K562 (cell line): ENCODE data around the gene PRTN3. TPM values are rescaled to one million over a fixed set of nuclear protein-coding genes. Genes with fewer than 3 reads are reported as not detected.

ENCODE experiments used
- ARID1B ChIP-seq: fragments of 450-650 bp; IDR thresholded peaks from 2 replicates; pipeline ENCODE4 v1.6.1; 2016; ENCODE audit warnings: antibody characterized with exemption, mild to moderate bottlenecking, inconsistent platforms
- ARID3B ChIP-seq: fragments of 250-450 bp; sonication (Bioruptor Pico); IDR thresholded peaks from 2 replicates; pipeline ENCODE4 v1.4.0; 2020; ENCODE audit warnings: borderline replicate concordance
- FOXP1 ChIP-seq: sonication (generic); formaldehyde crosslinking; IDR thresholded peaks from 2 replicates; pipeline ENCODE4 v1.8.0; 2022; ENCODE audit warnings: mild to moderate bottlenecking, missing genetic modification reagents
- GATAD2B ChIP-seq: fragments of 450-650 bp; IDR thresholded peaks from 2 replicates; pipeline ENCODE4 v1.6.1; 2017; ENCODE audit warnings: mild to moderate bottlenecking, borderline replicate concordance
- MLX ChIP-seq, 2 experiments: fragments of 450-650 bp in 1 of 2; sonication (generic) in 1 of 2; formaldehyde crosslinking; conservative IDR thresholded peaks; 2 replicates each; pipeline versions ENCODE4 v1.4.0 to v1.8.1; 2020 to 2022; ENCODE audit warnings: mild to moderate bottlenecking in 1 of 2, missing genetic modification reagents in 1 of 2
- PRMT5 ChIP-seq: sonication (generic); formaldehyde crosslinking; IDR thresholded peaks from 2 replicates; pipeline ENCODE4 v1.5.0; 2020; ENCODE audit warnings: missing genetic modification reagents
- RBBP5 ChIP-seq: fragments of 200-600 bp; sonication (generic); IDR thresholded peaks from 2 replicates; pipeline ENCODE4 v1.6.1; 2012; ENCODE audit warnings: borderline replicate concordance, mild to moderate bottlenecking, low read length, control low read depth, inconsistent platforms; ENCODE audit not compliant: insufficient read depth, poor library complexity, severe bottlenecking
- REST ChIP-seq, 2 experiments: fragments of 450-650 bp; formaldehyde crosslinking in 1 of 2; IDR thresholded peaks; 2 replicates each; pipeline versions ENCODE4 v1.4.0 to v1.6.1; 2014 to 2020; ENCODE audit warnings: mild to moderate bottlenecking in 2 of 2, borderline replicate concordance in 1 of 2, low read depth in 1 of 2
- SPI1 ChIP-seq: IDR thresholded peaks from 2 replicates; pipeline ENCODE4 v1.6.1; 2011; ENCODE audit warnings: low read depth, low read length, control low read depth, borderline replicate concordance
- ZHX1 ChIP-seq: fragments of 150-350 bp; conservative IDR thresholded peaks from 2 replicates; pipeline ENCODE4 v1.6.1; 2014; ENCODE audit warnings: low read length
- ZNF695 ChIP-seq: fragments of 450-650 bp; formaldehyde crosslinking; IDR thresholded peaks from 2 replicates; pipeline ENCODE4 v1.4.0; 2020; ENCODE audit warnings: mild to moderate bottlenecking, moderate library complexity
- polyA plus RNA-seq, 8 experiments: library from polyadenylated mRNA; depleted of rRNA in 4 of 8; stranded (reverse) in 5 of 8; unstranded in 3 of 8; fragments of >200 nt; fragmentation: Nextera tagmentation in 2 of 8; fragmentation: Illumina TruSeq in 1 of 8; extraction: Ambion mirVana in 2 of 8; extraction: Trizol in 1 of 8; gene quantifications; 2 replicates each; pipeline versions ENCODE4 v1.2.1 to v1.2.3, GENCODE V29; 2011 to 2014; ENCODE audit warnings: inconsistent platforms in 1 of 8, missing spikeins in 1 of 8
- total RNA-seq, 7 experiments: library from RNA; depleted of rRNA in 6 of 7; stranded (reverse); fragments of >200 nt in 6 of 7; fragmentation: Illumina TruSeq in 2 of 7; extraction: Trizol in 2 of 7; gene quantifications; 2 replicates each; pipeline versions ENCODE4 v1.2.1 to v1.2.3, GENCODE V29; 2011 to 2021; ENCODE audit warnings: low replicate concordance in 1 of 7

Gene PRTN3
- total and polyA plus RNA-seq, 9 of the 15 experiments (the other 6 are each of a cell fraction or from before 2014, with no cell fraction given): 0.14 to 0.86 (median 0.43) TPM; not detected in 3

DNA sequence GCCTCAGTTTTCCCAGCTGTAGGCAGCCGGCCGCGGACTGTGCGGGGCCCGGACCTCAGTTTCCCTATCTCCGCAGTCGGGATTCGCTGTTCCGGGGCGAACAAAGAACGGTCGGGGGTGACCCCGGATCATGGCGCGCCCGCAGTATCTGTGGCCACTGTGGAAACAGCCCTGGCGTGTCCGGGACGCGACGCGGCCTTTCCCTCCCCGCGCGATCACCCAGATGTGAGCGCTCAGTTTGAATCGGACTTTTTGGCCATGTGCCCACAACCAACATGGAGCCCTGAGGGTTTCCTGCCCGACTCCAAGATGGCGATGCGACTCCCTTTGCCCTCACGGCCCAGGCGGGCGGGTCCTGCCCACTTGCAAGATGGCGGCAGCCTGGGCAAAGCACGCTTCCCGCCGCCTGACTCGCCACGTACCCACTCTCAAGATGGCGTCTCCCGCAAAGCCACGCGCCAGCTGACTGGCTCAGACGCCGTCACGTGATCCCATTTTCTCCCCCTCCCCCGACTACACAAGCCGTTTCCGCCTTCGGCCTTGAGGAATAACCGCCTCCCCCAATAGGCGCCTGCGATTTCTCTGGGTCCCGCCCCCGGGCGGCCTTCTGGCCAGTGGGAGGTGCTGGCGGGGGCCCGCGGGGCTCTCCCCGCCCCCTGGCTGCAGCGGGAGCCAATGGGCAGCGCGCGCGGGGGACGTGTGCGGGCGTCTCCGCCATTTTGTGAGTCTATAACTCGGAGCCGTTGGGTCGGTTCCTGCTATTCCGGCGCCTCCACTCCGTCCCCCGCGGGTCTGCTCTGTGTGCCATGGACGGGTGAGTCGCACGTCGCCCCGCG, 43.9 kb upstream of the PRTN3 start, which contains the start of gene PTBP1 (continued):
- TF ChIP-seq REST (IDR thresholded peaks at IDR 0.05; ENCODE audit: borderline replicate concordance) (peak; percentile 96), REST (CRISPR knock-in tag; IDR thresholded peaks at IDR 0.05; ENCODE audit: low read depth) (no peak), GATAD2B (no peak), SPI1 (no peak), ARID1B (no peak), ZNF695 (CRISPR knock-in tag) (no peak), ZHX1 (peak; percentile 93), FOXP1 (CRISPR knock-in tag) (0 out of 2 replicates have a peak, but pooled peaks have one; percentile 49), PRMT5 (CRISPR knock-in tag) (no peak), RBBP5 (peak; percentile 56), MLX (CRISPR knock-in tag; conservative IDR thresholded peaks at IDR 0.05) (no peak), ARID3B (CRISPR knock-in tag) (no peak)
